SK-N-SH (cell line): ENCODE measurements around the gene DNAH11. TPM values are rescaled to one million over a fixed set of nuclear protein-coding genes. Genes with fewer than 3 reads are reported as not detected.

Source experiments
- CTCF ChIA-PET: fragments of 300-600, 350-600 bp; formaldehyde crosslinking; extraction: SDS; loops from one replicate; lab custom pipeline; 2021; lab: Yijun Ruan, JAX
- POLR2A ChIA-PET: fragments of 350-600 bp; sonication (Branson Sonifier 250); formaldehyde crosslinking; extraction: SDS; loops from one replicate; lab custom pipeline; 2020; ENCODE audit warnings: antibody characterized with exemption, inconsistent platforms; lab: Yijun Ruan, JAX
- DNase-seq: peaks from one replicate; pipeline ENCODE4 v3.0.0; 2012
- H2AFZ ChIP-seq: fragments of 200-600 bp; sonication (generic); 2 replicates; pipeline ENCODE4 v1.8.1; 2016; ENCODE audit warnings: antibody characterized with exemption, mild to moderate bottlenecking, low read depth
- H3F3A ChIP-seq: fragments of 200-600 bp; sonication (generic); replicated peaks from 2 replicates; pipeline ENCODE3; 2016; ENCODE audit warnings: antibody characterized with exemption, mild to moderate bottlenecking; ENCODE audit not compliant: insufficient read depth
- H3K27ac ChIP-seq, 2 experiments: fragments of 200-500 bp in 1 of 2; fragments of 200-600 bp in 1 of 2; sonication (Bioruptor generic) in 1 of 2; sonication (generic), shearing (Covaris generic) in 1 of 2; 2 replicates each; pipeline versions ENCODE4 v1.5.1 to v1.6.1; 2014 to 2016; ENCODE audit warnings: low read depth in 2 of 2, inconsistent platforms in 1 of 2, low read length in 1 of 2, mild to moderate bottlenecking in 1 of 2, mixed read lengths in 1 of 2
- H3K27me3 ChIP-seq: fragments of 200-600 bp; sonication (generic), shearing (Covaris generic); 2 replicates; pipeline ENCODE4 v1.6.1; 2016; ENCODE audit warnings: mixed run types; ENCODE audit not compliant: insufficient read depth
- H3K36me3 ChIP-seq, 2 experiments: fragments of 200-500 bp in 1 of 2; fragments of 200-600 bp in 1 of 2; sonication (Bioruptor generic) in 1 of 2; sonication (generic) in 1 of 2; replicated peaks in 1 of 2; 2 replicates each; pipeline versions ENCODE3 to v1.5.1; 2014 to 2016; ENCODE audit warnings: low read length in 1 of 2, mild to moderate bottlenecking in 1 of 2; ENCODE audit not compliant: insufficient read depth in 2 of 2, control insufficient read depth in 1 of 2
- H3K4me1 ChIP-seq, 2 experiments: fragments of 200-500 bp in 1 of 2; fragments of 200-600 bp in 1 of 2; sonication (Bioruptor generic) in 1 of 2; sonication (generic), shearing (Covaris generic) in 1 of 2; 2 replicates each; pipeline versions ENCODE4 v1.5.1 to v1.6.1; 2014 to 2016; ENCODE audit warnings: low read depth in 1 of 2, low read length in 1 of 2, mixed run types in 1 of 2; ENCODE audit not compliant: insufficient read depth in 2 of 2, control insufficient read depth in 1 of 2
- H3K4me2 ChIP-seq: fragments of 200-600 bp; sonication (generic), shearing (Covaris generic); 2 replicates; pipeline ENCODE4 v1.6.1; 2017; ENCODE audit warnings: mixed run types
- H3K4me3 ChIP-seq, 2 experiments: fragments of 200-500 bp in 1 of 2; fragments of 200-600 bp in 1 of 2; sonication (Bioruptor generic) in 1 of 2; sonication (generic), shearing (Covaris generic) in 1 of 2; 2 replicates each; pipeline versions ENCODE4 v1.5.1 to v1.8.1; 2014 to 2016; ENCODE audit warnings: low read depth in 2 of 2, inconsistent platforms in 1 of 2, low read length in 1 of 2, mild to moderate bottlenecking in 1 of 2, mixed read lengths in 1 of 2, moderate library complexity in 1 of 2
- H3K79me2 ChIP-seq: fragments of 200-600 bp; sonication (generic); 2 replicates; pipeline ENCODE4 v1.8.1; 2017; ENCODE audit warnings: mild to moderate bottlenecking; ENCODE audit not compliant: insufficient read depth
- H3K9ac ChIP-seq: fragments of 200-600 bp; sonication (generic); 2 replicates; pipeline ENCODE4 v1.6.1; 2017; ENCODE audit warnings: mixed run types
- H3K9me2 ChIP-seq: fragments of 200-600 bp; sonication (generic); 2 replicates; pipeline ENCODE4 v1.6.1; 2017; ENCODE audit warnings: mixed run types
- H3K9me3 ChIP-seq: fragments of 200-600 bp; sonication (generic); 2 replicates; pipeline ENCODE4 v1.6.1; 2017; ENCODE audit warnings: mixed run types, mild to moderate bottlenecking, moderate library complexity
- H4K20me1 ChIP-seq: fragments of 200-600 bp; sonication (generic); 2 replicates; pipeline ENCODE4 v1.6.1; 2017; ENCODE audit warnings: mild to moderate bottlenecking, mixed run types; ENCODE audit not compliant: insufficient read depth
- CHD2 ChIP-seq: fragments of 150-350 bp; IDR thresholded peaks from 2 replicates; pipeline ENCODE4 v1.6.1; 2018; ENCODE audit warnings: low read length; ENCODE audit not compliant: partially characterized antibody
- FOSL2 ChIP-seq: IDR thresholded peaks from 2 replicates; pipeline ENCODE4 v1.4.0; 2012; ENCODE audit warnings: low read depth, mild to moderate bottlenecking, moderate library complexity, borderline replicate concordance
- GATA2 ChIP-seq: sonication (generic); formaldehyde crosslinking; IDR thresholded peaks from 2 replicates; pipeline ENCODE4 v1.5.0; 2020; ENCODE audit warnings: mild to moderate bottlenecking, missing genetic modification reagents
- JUND ChIP-seq: IDR thresholded peaks from 2 replicates; pipeline ENCODE4 v1.4.0; 2012
- MEF2A ChIP-seq: IDR thresholded peaks from 2 replicates; pipeline ENCODE4 v1.4.0; 2012; ENCODE audit warnings: low read depth, borderline replicate concordance
- MXI1 ChIP-seq: IDR thresholded peaks from 2 replicates; pipeline ENCODE4 v1.6.1; 2012; ENCODE audit warnings: mild to moderate bottlenecking, low read depth, low read length, improper control_type of control experiment
- POLR2AphosphoS5 ChIP-seq: IDR thresholded peaks from 2 replicates; pipeline ENCODE4 v1.6.1; 2012; ENCODE audit warnings: low read depth, low read length
- RXRA ChIP-seq: IDR thresholded peaks from 2 replicates; pipeline ENCODE4 v1.4.0; 2012; ENCODE audit warnings: low read depth, mild to moderate bottlenecking, borderline replicate concordance
- SIN3A ChIP-seq: IDR thresholded peaks from 2 replicates; pipeline ENCODE4 v1.6.1; 2012; ENCODE audit warnings: low read depth, mild to moderate bottlenecking, low read length, moderate library complexity, borderline replicate concordance
- TCF12 ChIP-seq: IDR thresholded peaks from 2 replicates; pipeline ENCODE4 v1.4.0; 2012
- TEAD4 ChIP-seq: IDR thresholded peaks from 2 replicates; pipeline ENCODE4 v1.4.0; 2012; ENCODE audit warnings: mild to moderate bottlenecking, borderline replicate concordance; ENCODE audit not compliant: insufficient read depth
- WGBS: methylation state at CpG from one replicate; pipeline ENCODE4 v1.1.6; 2017; ENCODE audit warnings: low lambda C conversion rate; 5-methylcytosine and 5-hydroxymethylcytosine counted together
- polyA plus RNA-seq, 3 experiments: library from polyadenylated mRNA; depleted of rRNA; stranded (reverse); fragments of >200 nt; gene quantifications; 2 replicates each; pipeline ENCODE4 v1.2.3, GENCODE V29; 2012
- TF ChIP-seq, protein P1 (sequence below): IDR thresholded peaks from 2 replicates; pipeline ENCODE4 v1.4.0; 2012; ENCODE audit warnings: low read depth, borderline replicate concordance
- TF ChIP-seq, protein P2 (sequence below): IDR thresholded peaks from 2 replicates; pipeline ENCODE4 v1.4.0; 2012; ENCODE audit warnings: low read depth
- TF ChIP-seq, protein P3 (sequence below): IDR thresholded peaks from 2 replicates; pipeline ENCODE4 v1.4.0; 2012; ENCODE audit warnings: low read depth, borderline replicate concordance
- TF ChIP-seq, protein P4 (sequence below): fragments of 150-350 bp; IDR thresholded peaks from 2 replicates; pipeline ENCODE4 v1.6.1; 2016; ENCODE audit warnings: mild to moderate bottlenecking, low read depth, low read length

DNAH11 gene
- polyA plus RNA-seq, 1 of the 3 experiments (the other 2 are of a cell fraction) = 0.77 TPM

DNA sequence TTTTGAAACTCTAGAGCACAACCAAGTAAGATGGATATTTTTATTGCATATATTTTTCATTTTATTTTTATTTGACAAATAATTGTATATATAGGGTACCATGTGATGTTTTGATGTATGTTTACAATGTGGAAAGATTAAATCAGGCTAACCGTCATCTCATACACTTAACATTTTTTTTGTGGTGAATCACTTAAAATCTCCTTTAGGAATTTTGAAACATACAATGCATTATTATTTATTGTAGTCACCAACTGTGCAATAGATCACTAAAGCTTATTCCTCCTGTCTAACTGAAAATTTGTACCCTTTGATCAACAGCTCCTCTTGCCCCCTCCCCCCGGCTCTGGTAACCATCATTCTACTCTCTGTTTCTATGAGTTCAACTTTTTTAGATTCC is 77.2 kb downstream of the DNAH11 start (continued):
- TF ChIP-seq, protein P1, sequence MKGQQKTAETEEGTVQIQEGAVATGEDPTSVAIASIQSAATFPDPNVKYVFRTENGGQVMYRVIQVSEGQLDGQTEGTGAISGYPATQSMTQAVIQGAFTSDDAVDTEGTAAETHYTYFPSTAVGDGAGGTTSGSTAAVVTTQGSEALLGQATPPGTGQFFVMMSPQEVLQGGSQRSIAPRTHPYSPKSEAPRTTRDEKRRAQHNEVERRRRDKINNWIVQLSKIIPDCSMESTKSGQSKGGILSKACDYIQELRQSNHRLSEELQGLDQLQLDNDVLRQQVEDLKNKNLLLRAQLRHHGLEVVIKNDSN = no peak
- TF ChIP-seq, protein P2, sequence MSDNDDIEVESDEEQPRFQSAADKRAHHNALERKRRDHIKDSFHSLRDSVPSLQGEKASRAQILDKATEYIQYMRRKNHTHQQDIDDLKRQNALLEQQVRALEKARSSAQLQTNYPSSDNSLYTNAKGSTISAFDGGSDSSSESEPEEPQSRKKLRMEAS = no peak
- TF ChIP-seq RXRA (no peak), JUND (no peak), CHD2 (no peak), GATA2 (CRISPR knock-in tag) (no peak)
- TF ChIP-seq, protein P3, sequence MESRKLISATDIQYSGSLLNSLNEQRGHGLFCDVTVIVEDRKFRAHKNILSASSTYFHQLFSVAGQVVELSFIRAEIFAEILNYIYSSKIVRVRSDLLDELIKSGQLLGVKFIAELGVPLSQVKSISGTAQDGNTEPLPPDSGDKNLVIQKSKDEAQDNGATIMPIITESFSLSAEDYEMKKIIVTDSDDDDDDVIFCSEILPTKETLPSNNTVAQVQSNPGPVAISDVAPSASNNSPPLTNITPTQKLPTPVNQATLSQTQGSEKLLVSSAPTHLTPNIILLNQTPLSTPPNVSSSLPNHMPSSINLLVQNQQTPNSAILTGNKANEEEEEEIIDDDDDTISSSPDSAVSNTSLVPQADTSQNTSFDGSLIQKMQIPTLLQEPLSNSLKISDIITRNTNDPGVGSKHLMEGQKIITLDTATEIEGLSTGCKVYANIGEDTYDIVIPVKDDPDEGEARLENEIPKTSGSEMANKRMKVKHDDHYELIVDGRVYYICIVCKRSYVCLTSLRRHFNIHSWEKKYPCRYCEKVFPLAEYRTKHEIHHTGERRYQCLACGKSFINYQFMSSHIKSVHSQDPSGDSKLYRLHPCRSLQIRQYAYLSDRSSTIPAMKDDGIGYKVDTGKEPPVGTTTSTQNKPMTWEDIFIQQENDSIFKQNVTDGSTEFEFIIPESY = no peak

DNA sequence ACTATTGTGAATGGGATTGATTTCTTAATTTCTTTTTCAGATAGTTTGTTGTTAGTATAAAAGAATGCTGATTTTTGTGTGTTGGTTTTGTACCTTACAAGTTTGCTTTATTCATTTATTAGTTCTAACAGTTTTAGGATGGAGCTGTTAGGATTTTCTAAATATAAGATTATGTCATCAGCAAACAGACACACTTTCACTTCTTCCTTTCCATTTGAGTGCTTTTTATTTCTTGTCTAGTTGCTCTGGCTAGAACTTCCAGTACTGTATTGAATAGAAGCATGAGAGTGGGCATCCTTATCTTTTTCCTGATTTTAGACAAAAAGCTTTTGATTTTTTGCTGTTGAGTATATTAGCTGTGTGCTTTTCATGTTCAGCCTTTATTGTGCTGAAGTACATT is 81.5 kb downstream of the DNAH11 start:
- ChIA-PET POLR2A (no interaction called here), CTCF (no interaction called here)
- Histone ChIP-seq H3K36me3 (no peaks in the 10 kb centered on the region), H3F3A (no peaks in the 10 kb centered on the region), H3K4me2 (no peak overlapping the region), H4K20me1 (no peaks in the 10 kb centered on the region), H3K27ac (no peak overlapping the region), H3K4me1 (no peaks in the 10 kb centered on the region), H3K9me2 (no peaks in the 10 kb centered on the region), H3K27me3 (no peaks in the 10 kb centered on the region), H3K9me3 (no peaks in the 10 kb centered on the region), H3K79me2 (no peaks in the 10 kb centered on the region), H3K9ac (no peak overlapping the region), H3K4me3 (no peak overlapping the region), H2AFZ (no peak overlapping the region)
- TF ChIP-seq, protein P1 = no peak
- DNase-seq = no peak

DNA sequence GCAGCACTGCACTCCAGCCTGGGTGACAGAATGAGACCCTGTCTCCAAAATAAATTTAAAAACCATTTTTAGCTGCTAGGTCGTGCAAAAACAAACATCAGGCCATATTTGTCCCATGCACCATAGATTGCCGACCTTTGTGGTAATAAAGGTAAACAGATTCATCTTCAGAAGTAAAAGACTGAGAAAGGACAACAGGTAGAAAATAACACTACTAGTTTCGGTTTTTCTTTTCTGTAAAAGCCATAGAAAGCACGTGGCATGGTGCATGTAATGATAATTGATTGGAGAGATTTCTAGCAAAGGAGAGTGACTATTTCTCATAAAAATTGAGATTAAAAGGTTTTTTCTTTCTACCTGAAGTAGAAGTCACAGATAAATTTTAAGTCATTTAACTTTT is 93.9 kb downstream of the DNAH11 start:
- Histone ChIP-seq H3K27me3 (0 out of 2 replicates have a peak, but pooled peaks cover 4% of the 10 kb centered on the region), H3K4me3 (no peak overlapping the region), H3K79me2 (no peaks in the 10 kb centered on the region), H3K9ac (no peak overlapping the region), H3K36me3 (no peaks in the 10 kb centered on the region), H3F3A (peaks cover 2% of the 10 kb centered on the region), H2AFZ (no peak overlapping the region), H3K4me1 (no peaks in the 10 kb centered on the region), H3K4me2 (no peak overlapping the region), H3K9me2 (no peaks in the 10 kb centered on the region), H3K27ac (no peak overlapping the region), H3K9me3 (no peaks in the 10 kb centered on the region), H4K20me1 (no peaks in the 10 kb centered on the region)
- TF ChIP-seq CHD2 (no peak), MEF2A (no peak), TEAD4 (no peak), TCF12 (no peak), SIN3A (no peak), GATA2 (CRISPR knock-in tag) (no peak), POLR2AphosphoS5 (no peak), FOSL2 (no peak), MXI1 (no peak)
- TF ChIP-seq, protein P4, sequence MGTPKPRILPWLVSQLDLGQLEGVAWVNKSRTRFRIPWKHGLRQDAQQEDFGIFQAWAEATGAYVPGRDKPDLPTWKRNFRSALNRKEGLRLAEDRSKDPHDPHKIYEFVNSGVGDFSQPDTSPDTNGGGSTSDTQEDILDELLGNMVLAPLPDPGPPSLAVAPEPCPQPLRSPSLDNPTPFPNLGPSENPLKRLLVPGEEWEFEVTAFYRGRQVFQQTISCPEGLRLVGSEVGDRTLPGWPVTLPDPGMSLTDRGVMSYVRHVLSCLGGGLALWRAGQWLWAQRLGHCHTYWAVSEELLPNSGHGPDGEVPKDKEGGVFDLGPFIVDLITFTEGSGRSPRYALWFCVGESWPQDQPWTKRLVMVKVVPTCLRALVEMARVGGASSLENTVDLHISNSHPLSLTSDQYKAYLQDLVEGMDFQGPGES = no peak
- TF ChIP-seq, protein P3 = no peak
- TF ChIP-seq, protein P1 = no peak
- TF ChIP-seq, protein P2 = no peak
- no peak for DNase-seq
- ChIA-PET POLR2A (no interaction called here), CTCF (no interaction called here)
- WGBS = 6% methylated on average over 4 of the region's 4 CpGs
